NCI-H524 (cell line): ENCODE measurements around the gene MKS1.

Experiments
- DNase-seq, 2 experiments: peaks; one replicate each; lab custom pipeline; 2025; lab: John Stamatoyannopoulos, UW

MKS1 gene

GRCh38 chr17:58161566-58161965, 57.5 kb downstream of the MKS1 start:
- DNase-seq, result no peak

DNA sequence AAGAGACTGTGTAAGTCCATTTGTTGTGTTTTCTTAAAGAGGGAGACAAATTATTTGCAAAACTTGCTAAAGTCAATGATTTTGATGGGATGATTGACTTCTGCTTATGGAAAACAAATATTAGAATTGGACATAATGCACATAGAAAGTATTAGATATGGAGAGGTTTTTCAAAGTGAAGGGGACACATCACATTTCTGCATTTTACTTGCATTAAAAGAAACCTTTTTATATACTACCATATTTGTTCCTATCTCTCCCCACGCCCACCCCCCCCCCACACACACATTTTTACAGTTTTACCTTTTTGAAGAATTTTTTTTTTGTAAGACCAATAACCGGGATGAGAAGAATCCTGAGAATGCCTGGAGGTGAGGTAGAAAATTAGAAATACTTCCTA, 60.9 kb downstream of the MKS1 start:
- DNase-seq, result no peak

- peak; percentile 58 to 84 for DNase-seq
Observed at GRCh38 chr17:58156839-58157803, 61.9 kb downstream of the MKS1 start.
